ENCODE results near the gene EFCC1. TPM values are rescaled to one million over a fixed set of nuclear protein-coding genes. Genes with fewer than 3 reads are reported as not detected.
A peak's percentile ranks its signal among the peaks of the same experiment; 100 is the strongest.

The EFCC1 gene
- total RNA-seq, 4 donors from 2014 or later: 0.76 to 2.5 (median 1.1) TPM

GRCh38 chr3:129014148-129014547, 13.0 kb downstream of the EFCC1 start:
- no peak for DNase-seq (ENCODE audit: low spot score in 2 of 2)
- H3K27ac ChIP-seq: no peak overlapping the region
- no peaks in the 10 kb centered on the region for H3K9me3 ChIP-seq
- WGBS: 86% methylated on average over 13 of the region's 13 CpGs
- no peaks in the 10 kb centered on the region for H3K27me3 ChIP-seq
- peaks cover 5% of the 10 kb centered on the region for H3K4me1 ChIP-seq
- H3K36me3 ChIP-seq: no peaks in the 10 kb centered on the region
- no peak overlapping the region for H3K4me3 ChIP-seq
- no peak for TF ChIP-seq EP300 (IDR thresholded peaks at IDR 0.05)
- TF ChIP-seq, protein P1, sequence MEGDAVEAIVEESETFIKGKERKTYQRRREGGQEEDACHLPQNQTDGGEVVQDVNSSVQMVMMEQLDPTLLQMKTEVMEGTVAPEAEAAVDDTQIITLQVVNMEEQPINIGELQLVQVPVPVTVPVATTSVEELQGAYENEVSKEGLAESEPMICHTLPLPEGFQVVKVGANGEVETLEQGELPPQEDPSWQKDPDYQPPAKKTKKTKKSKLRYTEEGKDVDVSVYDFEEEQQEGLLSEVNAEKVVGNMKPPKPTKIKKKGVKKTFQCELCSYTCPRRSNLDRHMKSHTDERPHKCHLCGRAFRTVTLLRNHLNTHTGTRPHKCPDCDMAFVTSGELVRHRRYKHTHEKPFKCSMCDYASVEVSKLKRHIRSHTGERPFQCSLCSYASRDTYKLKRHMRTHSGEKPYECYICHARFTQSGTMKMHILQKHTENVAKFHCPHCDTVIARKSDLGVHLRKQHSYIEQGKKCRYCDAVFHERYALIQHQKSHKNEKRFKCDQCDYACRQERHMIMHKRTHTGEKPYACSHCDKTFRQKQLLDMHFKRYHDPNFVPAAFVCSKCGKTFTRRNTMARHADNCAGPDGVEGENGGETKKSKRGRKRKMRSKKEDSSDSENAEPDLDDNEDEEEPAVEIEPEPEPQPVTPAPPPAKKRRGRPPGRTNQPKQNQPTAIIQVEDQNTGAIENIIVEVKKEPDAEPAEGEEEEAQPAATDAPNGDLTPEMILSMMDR (IDR thresholded peaks at IDR 0.05): no peak
- no peak for TF ChIP-seq POLR2AphosphoS5 (IDR thresholded peaks at IDR 0.05)

DNA sequence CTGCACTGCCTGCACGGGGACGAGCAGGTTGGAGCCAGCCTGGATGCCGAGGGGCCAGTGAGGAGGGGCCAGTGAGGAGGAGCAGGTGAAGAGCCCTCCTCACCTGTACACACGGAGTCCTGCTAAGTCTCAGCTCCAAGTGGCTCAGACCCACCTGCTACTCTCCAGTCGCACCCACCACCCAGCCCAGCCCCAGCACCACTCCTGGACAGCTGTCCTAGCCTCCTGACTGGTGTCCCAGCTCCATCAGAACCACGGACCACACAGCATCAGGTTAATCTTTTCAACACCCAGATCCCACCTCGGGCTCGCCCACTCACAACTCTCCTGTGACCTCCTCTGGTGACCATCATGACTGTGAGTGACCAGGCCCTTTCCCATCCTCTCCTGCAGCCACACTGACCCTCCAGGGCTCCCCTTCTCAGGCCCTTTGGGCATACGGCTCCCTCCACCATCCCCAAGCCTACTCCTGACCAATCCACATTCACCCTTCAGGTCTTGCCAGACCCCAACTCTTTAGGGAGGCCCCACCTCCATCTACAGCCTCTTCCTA, 13.8 kb downstream of the EFCC1 start:
- H3K4me3 ChIP-seq: no peak overlapping the region
- H3K36me3 ChIP-seq: no peaks in the 10 kb centered on the region
- no peak overlapping the region for H3K27ac ChIP-seq
- H3K27me3 ChIP-seq: no peaks in the 10 kb centered on the region
- TF ChIP-seq POLR2AphosphoS5 (IDR thresholded peaks at IDR 0.05): no peak
- TF ChIP-seq EP300 (IDR thresholded peaks at IDR 0.05): no peak
- no peak for TF ChIP-seq POLR2A (IDR thresholded peaks at IDR 0.05)
- TF ChIP-seq, protein P1 (IDR thresholded peaks at IDR 0.05): no peak
- no peak for DNase-seq (ENCODE audit: low spot score in 2 of 2)
- no peaks in the 10 kb centered on the region for H3K9me3 ChIP-seq
- peaks cover 5% of the 10 kb centered on the region for H3K4me1 ChIP-seq
- WGBS: 89% methylated on average over 8 of the region's 9 CpGs

DNA sequence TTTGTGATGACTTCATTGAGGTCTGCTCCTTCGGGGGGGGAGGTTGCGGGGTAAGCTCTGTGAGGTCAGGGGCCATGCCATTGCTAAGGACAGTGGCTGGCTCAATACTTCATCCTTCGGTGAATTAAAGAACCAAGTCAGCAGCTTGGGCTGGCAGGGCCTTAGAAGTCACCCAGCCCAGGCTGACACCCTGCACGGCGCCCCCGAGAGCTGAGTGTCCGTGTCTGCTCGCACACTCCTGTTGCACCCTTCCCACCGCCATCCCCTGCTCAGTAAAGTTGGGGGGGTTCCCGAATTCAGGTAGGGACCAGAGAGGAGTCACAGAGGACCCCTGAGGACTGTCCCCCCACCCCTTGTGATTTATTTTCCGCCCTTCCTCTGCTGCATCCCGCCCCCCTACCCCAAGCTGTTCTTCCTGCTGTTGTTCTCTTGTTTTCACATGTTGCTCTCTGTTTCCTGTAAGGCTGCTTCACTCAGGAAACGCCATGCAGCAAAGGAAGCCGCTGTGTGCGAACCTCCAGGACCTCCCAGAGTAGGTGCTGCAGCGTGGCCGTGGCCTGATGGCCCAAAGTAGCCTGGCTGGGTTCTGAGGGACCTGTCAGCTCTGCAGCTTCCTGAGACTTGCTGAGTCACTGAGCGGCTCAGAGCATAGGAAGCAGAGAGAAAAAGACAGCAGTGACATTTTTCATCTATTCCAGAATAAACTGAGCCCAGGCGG, 14.4 kb downstream of the EFCC1 start:
- TF ChIP-seq POLR2AphosphoS5 (IDR thresholded peaks at IDR 0.05) (no peak), POLR2A (IDR thresholded peaks at IDR 0.05) (no peak), EP300 (IDR thresholded peaks at IDR 0.05) (no peak)
- TF ChIP-seq, protein P1 (IDR thresholded peaks at IDR 0.05): no peak
- H3K4me3 ChIP-seq: no peak overlapping the region
- H3K27me3 ChIP-seq: no peaks in the 10 kb centered on the region
- peaks cover 5% of the 10 kb centered on the region for H3K4me1 ChIP-seq
- H3K36me3 ChIP-seq: no peaks in the 10 kb centered on the region
- no peak for DNase-seq (ENCODE audit: low spot score in 2 of 2)
- WGBS: 66% methylated on average over 19 of the region's 19 CpGs
- H3K27ac ChIP-seq: no peak overlapping the region
- H3K9me3 ChIP-seq: no peaks in the 10 kb centered on the region

DNA sequence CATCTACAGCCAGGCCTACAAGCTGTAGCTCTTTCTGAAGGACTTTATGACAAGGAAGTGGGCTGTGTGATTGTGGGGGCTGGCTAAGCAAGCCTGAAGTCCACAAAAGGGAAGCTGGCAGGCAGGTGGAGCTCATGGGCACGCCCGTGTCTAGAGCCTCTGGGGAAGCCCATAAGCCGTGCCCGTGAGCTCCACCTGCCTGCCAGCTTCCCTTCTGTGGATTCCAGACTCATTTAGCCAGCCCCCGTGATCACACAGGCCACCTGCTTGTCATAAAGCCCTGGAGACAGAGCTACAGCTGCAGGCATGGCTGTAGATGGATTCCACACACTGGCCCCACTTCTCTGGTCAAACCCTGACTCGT, 15.2 kb downstream of the EFCC1 start:
- H3K36me3 ChIP-seq: no peaks in the 10 kb centered on the region
- TF ChIP-seq, protein P1 (IDR thresholded peaks at IDR 0.05): no peak
- no peaks in the 10 kb centered on the region for H3K9me3 ChIP-seq
- peaks cover 5% of the 10 kb centered on the region for H3K4me1 ChIP-seq
- no CpG with 5 or more reads among the region's 6 CpGs for WGBS
- H3K4me3 ChIP-seq: no peak overlapping the region
- no peak for DNase-seq (ENCODE audit: low spot score in 2 of 2)
- H3K27ac ChIP-seq: peak overlapping the region; percentile 2
- H3K27me3 ChIP-seq: no peaks in the 10 kb centered on the region

DNA sequence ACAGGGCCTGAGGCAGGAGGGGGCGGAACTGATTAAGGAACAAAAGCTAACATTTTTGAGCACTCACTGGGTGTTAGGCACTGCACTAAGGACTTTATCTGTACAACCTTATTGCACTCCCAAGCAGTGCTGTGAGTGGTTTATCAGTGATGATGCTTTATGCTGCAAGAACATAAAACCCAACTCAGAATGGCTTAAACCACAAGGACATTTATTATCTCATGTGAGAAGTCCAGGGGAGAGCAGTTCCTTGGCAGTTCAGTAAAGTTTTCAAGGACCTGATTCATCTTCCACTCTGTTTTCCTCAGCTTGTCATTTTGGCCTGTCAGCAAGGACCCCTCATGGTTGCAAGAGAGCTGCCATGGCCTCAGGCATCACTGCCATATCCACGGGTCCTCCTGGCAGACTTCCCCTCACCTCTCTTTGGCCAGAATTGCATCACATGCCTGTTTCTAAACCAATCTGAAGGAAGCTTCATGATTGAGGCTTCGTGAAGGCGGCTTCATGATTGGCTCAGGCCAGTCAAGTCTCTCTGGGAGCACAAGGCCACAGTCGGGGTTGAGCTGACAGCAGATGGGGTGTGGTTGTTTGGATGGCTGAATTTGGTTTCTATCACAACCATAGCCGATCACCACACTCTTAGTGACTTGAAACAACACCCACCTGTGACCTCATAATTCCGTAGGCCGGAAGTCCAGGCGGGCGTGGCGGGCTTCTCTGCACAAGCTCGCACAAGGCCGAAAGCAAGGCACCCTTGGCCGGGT, 15.8 kb downstream of the EFCC1 start:
- H3K27ac ChIP-seq: peak overlapping the region; percentile 2
- no peaks in the 10 kb centered on the region for H3K36me3 ChIP-seq
- no peaks in the 10 kb centered on the region for H3K27me3 ChIP-seq
- H3K9me3 ChIP-seq: no peaks in the 10 kb centered on the region
- DNase-seq (ENCODE audit: low spot score in 2 of 2): no peak
- TF ChIP-seq POLR2AphosphoS5 (IDR thresholded peaks at IDR 0.05): peak in 1 of 3 donors; percentile 21
- TF ChIP-seq, protein P1 (IDR thresholded peaks at IDR 0.05): no peak
- H3K4me1 ChIP-seq: peaks cover 5% of the 10 kb centered on the region
- H3K4me3 ChIP-seq: no peak overlapping the region
- WGBS: 78% methylated on average over 13 of the region's 14 CpGs
